ENCODE measurements around the gene IPO13.

Gene IPO13

GRCh38 chr1:43973981-43974442 is 27.3 kb downstream of the IPO13 start:
- peak; percentile 46 for DNase-seq (ENCODE audit: low read depth)

GRCh38 chr1:43974443-43975248 is 27.9 kb downstream of the IPO13 start, which contains the start of gene ATP6V0B:
TSS of gene ATP6V0B (plus strand) at chr1:43974960. CDS start at chr1:43975041, 81 bp downstream.
- peak; percentile 91 for DNase-seq (ENCODE audit: low read depth)

- DNase-seq (ENCODE audit: low read depth): no peak
These were observed 28.7 kb downstream of the IPO13 start for GRCh38 chr1:43975249-43975961.

- DNase-seq (ENCODE audit: low read depth): no peak
These were observed 29.3 kb downstream of the IPO13 start for GRCh38 chr1:43976045-43976444.

GRCh38 chr1:43976890-43977289 is 30.1 kb downstream of the IPO13 start:
- DNase-seq (ENCODE audit: low read depth): no peak

GRCh38 chr1:43977376-43978263 is 30.9 kb downstream of the IPO13 start:
- DNase-seq (ENCODE audit: low read depth): no peak

- DNase-seq (ENCODE audit: low read depth): no peak
These were observed 31.5 kb downstream of the IPO13 start for GRCh38 chr1:43978264-43978550.

GRCh38 chr1:43978551-43979260 is 32.0 kb downstream of the IPO13 start, which contains the start of gene B4GALT2:
TSS of gene B4GALT2 (plus strand) at chr1:43979210. CDS start at chr1:43981161, 1,951 bp downstream.
- peak; percentile 26 for DNase-seq (ENCODE audit: low read depth)

- no peak for DNase-seq (ENCODE audit: low read depth)
These were observed 32.4 kb downstream of the IPO13 start for GRCh38 chr1:43979261-43979527.

- DNase-seq (ENCODE audit: low read depth): peak; percentile 45
These were observed 32.9 kb downstream of the IPO13 start for GRCh38 chr1:43979528-43980254.

- no peak for DNase-seq (ENCODE audit: low read depth)
These were observed 33.7 kb downstream of the IPO13 start for GRCh38 chr1:43980255-43981134.

- DNase-seq (ENCODE audit: low read depth): no peak
These were observed 34.4 kb downstream of the IPO13 start for GRCh38 chr1:43981135-43981491.

GRCh38 chr1:43981636-43982035 is 34.9 kb downstream of the IPO13 start:
- no peak for DNase-seq (ENCODE audit: low read depth)

GRCh38 chr1:43982241-43982640 is 35.5 kb downstream of the IPO13 start:
- DNase-seq (ENCODE audit: low read depth): no peak

GRCh38 chr1:43982808-43983207 is 36.1 kb downstream of the IPO13 start:
- no peak for DNase-seq (ENCODE audit: low read depth)

- no peak for DNase-seq (ENCODE audit: low read depth)
These were observed 36.6 kb downstream of the IPO13 start for GRCh38 chr1:43983253-43983899.

- no peak for DNase-seq (ENCODE audit: low read depth)
These were observed 38.1 kb downstream of the IPO13 start for GRCh38 chr1:43984855-43985254.

- no peak for DNase-seq (ENCODE audit: low read depth)
These were observed 39.3 kb downstream of the IPO13 start for GRCh38 chr1:43985984-43986595.

- DNase-seq (ENCODE audit: low read depth): no peak
These were observed 40.0 kb downstream of the IPO13 start for GRCh38 chr1:43986712-43987111.
